Testis (tissue), 2 donors: Measurements from ENCODE around the gene GLMP.

Source experiments
- POLR2A ChIP-seq: fragments of 450-650 bp; IDR thresholded peaks from one replicate; pipeline ENCODE4 v1.6.1; 2017; ENCODE audit warnings: antibody characterized with exemption, mild to moderate bottlenecking, moderate library complexity
- TF ChIP-seq, protein P1 (sequence below), 3 experiments: fragments of 450-650 bp in 2 of 3; fragments of 200-600 bp in 1 of 3; sonication (generic) in 1 of 3; IDR thresholded peaks; one replicate each; pipeline ENCODE4 v1.5.1; 2016 to 2019; ENCODE audit warnings: antibody characterized with exemption in 3 of 3, mild to moderate bottlenecking in 2 of 3, moderate library complexity in 1 of 3

DNA sequence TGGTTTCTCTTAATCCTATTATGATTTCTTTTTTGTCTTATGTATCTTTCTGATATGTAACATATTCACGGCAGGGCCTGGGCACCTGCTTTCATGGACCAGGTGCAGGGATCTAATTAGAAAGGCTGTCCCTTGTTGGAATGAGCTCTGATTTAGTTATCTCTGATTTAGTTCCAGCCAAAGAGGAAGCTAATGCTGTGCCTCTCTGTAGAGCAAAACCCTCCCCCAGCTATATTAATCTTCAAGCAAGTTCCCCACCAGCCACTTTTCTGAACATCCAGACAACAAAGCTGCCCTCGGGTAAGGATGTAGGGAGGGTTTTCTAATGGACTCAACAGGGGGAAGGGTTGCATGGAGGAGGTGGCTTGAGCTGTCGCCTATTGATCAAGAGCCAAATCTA lies 48.9 kb upstream of the GLMP start:
- TF ChIP-seq, protein P1, sequence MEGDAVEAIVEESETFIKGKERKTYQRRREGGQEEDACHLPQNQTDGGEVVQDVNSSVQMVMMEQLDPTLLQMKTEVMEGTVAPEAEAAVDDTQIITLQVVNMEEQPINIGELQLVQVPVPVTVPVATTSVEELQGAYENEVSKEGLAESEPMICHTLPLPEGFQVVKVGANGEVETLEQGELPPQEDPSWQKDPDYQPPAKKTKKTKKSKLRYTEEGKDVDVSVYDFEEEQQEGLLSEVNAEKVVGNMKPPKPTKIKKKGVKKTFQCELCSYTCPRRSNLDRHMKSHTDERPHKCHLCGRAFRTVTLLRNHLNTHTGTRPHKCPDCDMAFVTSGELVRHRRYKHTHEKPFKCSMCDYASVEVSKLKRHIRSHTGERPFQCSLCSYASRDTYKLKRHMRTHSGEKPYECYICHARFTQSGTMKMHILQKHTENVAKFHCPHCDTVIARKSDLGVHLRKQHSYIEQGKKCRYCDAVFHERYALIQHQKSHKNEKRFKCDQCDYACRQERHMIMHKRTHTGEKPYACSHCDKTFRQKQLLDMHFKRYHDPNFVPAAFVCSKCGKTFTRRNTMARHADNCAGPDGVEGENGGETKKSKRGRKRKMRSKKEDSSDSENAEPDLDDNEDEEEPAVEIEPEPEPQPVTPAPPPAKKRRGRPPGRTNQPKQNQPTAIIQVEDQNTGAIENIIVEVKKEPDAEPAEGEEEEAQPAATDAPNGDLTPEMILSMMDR (IDR thresholded peaks at IDR 0.05), result no peak
- TF ChIP-seq POLR2A, result no peak
